Trophoblast cell (in vitro differentiated cells and primary cell): ENCODE results near the gene RNF25.

ENCODE experiments used
- DNase-seq, 2 donors: peaks; one replicate each; pipeline ENCODE4 v3.0.0-alpha.2; 2016
- H2AFZ ChIP-seq: 2 replicates; pipeline ENCODE4 v1.6.1; 2013; ENCODE audit warnings: low read length, moderate library complexity, mild to moderate bottlenecking; ENCODE audit not compliant: insufficient read depth, poor library complexity
- H2AK5ac ChIP-seq: 2 replicates; pipeline ENCODE4 v1.6.1; 2013; ENCODE audit warnings: mild to moderate bottlenecking, low read length
- H2BK120ac ChIP-seq: 2 replicates; pipeline ENCODE4 v1.6.1; 2013; ENCODE audit warnings: low read length, mild to moderate bottlenecking, moderate library complexity; ENCODE audit not compliant: insufficient read depth, poor library complexity
- H2BK12ac ChIP-seq: 2 replicates; pipeline ENCODE4 v1.6.1; 2013; ENCODE audit warnings: mild to moderate bottlenecking, low read length, moderate library complexity
- H2BK5ac ChIP-seq: 2 replicates; pipeline ENCODE4 v1.6.1; 2013; ENCODE audit warnings: low read length, low read depth, moderate library complexity, mild to moderate bottlenecking; ENCODE audit not compliant: poor library complexity
- H3K14ac ChIP-seq: 2 replicates; pipeline ENCODE4 v1.6.1; 2013; ENCODE audit warnings: mild to moderate bottlenecking, low read length
- H3K18ac ChIP-seq: 2 replicates; pipeline ENCODE4 v1.6.1; 2013; ENCODE audit warnings: mild to moderate bottlenecking, low read length
- H3K23ac ChIP-seq: 2 replicates; pipeline ENCODE4 v1.6.1; 2013; ENCODE audit warnings: low read length
- H3K27ac ChIP-seq: 2 replicates; pipeline ENCODE4 v1.5.1; 2013; ENCODE audit warnings: low read depth, mild to moderate bottlenecking, inconsistent platforms, low read length, moderate library complexity
- H3K27me3 ChIP-seq: 2 replicates; pipeline ENCODE4 v1.6.1; 2013; ENCODE audit warnings: inconsistent platforms, mild to moderate bottlenecking, low read length, moderate library complexity; ENCODE audit not compliant: insufficient read depth
- H3K36me3 ChIP-seq, 2 experiments: 1 replicate in 1 of 2; 2 replicates in 1 of 2; pipeline ENCODE4 v1.6.1; 2013; ENCODE audit warnings: low read length in 2 of 2, mild to moderate bottlenecking in 2 of 2, moderate library complexity in 1 of 2; ENCODE audit not compliant: insufficient read depth in 2 of 2, control insufficient read depth in 1 of 2
- H3K4ac ChIP-seq: 2 replicates; pipeline ENCODE4 v1.6.1; 2013; ENCODE audit warnings: low read depth, mild to moderate bottlenecking, low read length, moderate library complexity
- H3K4me1 ChIP-seq, 2 experiments: 1 replicate in 1 of 2; 2 replicates in 1 of 2; pipeline ENCODE4 v1.6.1; 2013; ENCODE audit warnings: low read length in 2 of 2, mild to moderate bottlenecking in 2 of 2, moderate library complexity in 1 of 2; ENCODE audit not compliant: insufficient read depth in 2 of 2, control insufficient read depth in 1 of 2
- H3K4me2 ChIP-seq: 2 replicates; pipeline ENCODE4 v1.6.1; 2013; ENCODE audit warnings: inconsistent platforms, mild to moderate bottlenecking, low read length, moderate library complexity
- H3K4me3 ChIP-seq: 2 replicates; pipeline ENCODE4 v1.5.1; 2013; ENCODE audit warnings: mild to moderate bottlenecking, low read depth, low read length, inconsistent platforms
- H3K79me1 ChIP-seq: one replicate; pipeline ENCODE4 v1.6.1; 2013; ENCODE audit warnings: low read length
- H3K79me2 ChIP-seq: 2 replicates; pipeline ENCODE4 v1.6.1; 2013; ENCODE audit warnings: low read length, mild to moderate bottlenecking; ENCODE audit not compliant: control insufficient read depth, insufficient read depth, poor library complexity
- H3K9ac ChIP-seq: 2 replicates; pipeline ENCODE4 v1.6.1; 2013; ENCODE audit warnings: mild to moderate bottlenecking, low read length
- H3K9me3 ChIP-seq: 2 replicates; pipeline ENCODE4 v1.6.1; 2013; ENCODE audit warnings: low read depth, mild to moderate bottlenecking, control low read depth, inconsistent platforms, low read length; ENCODE audit not compliant: insufficient read depth
- H4K12ac ChIP-seq: 2 replicates; pipeline ENCODE4 v1.6.1; 2013; ENCODE audit warnings: low read depth, mild to moderate bottlenecking, low read length, moderate library complexity
- H4K8ac ChIP-seq: 2 replicates; pipeline ENCODE4 v1.6.1; 2013; ENCODE audit warnings: low read depth, mild to moderate bottlenecking, low read length, moderate library complexity
- H4K91ac ChIP-seq: one replicate; pipeline ENCODE4 v1.6.1; 2013; ENCODE audit warnings: low read depth, mild to moderate bottlenecking, low read length, moderate library complexity
- WGBS: extraction: QIAGEN DNeasy Blood & Tissue Kit; methylation state at CpG from one replicate; pipeline ENCODE4 v1.1.7; 2013; ENCODE audit warnings: missing lambda C conversion rate; ENCODE audit not compliant: insufficient read length, insufficient coverage; ENCODE audit errors: extremely low coverage; 5-methylcytosine and 5-hydroxymethylcytosine counted together

The RNF25 gene

DNA sequence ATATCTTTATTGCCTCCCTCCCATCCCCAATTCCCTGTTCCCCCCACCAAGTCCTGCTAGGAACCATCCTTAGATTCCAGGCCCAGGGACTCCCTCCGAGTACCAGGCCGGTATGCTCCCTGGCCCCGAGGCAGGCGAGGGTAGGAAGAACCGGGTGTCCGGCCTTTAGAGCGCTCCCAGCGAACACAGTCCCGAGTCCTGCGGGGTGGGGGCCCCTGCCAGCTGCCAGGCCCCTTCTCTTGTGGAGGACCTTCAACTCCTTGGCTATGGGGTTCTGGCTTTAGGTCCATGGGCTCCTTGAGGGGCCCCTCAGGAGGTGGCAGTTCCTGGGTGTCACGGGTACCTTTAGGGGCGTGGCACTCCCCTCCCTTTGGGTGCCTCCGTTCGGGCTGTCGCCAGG lies 7.9 kb downstream of the RNF25 start:
- no peak overlapping the region for H4K12ac ChIP-seq
- H2BK12ac ChIP-seq = no peak overlapping the region
- no peak overlapping the region for H2AK5ac ChIP-seq
- H3K4me3 ChIP-seq = no peak overlapping the region
- H3K79me1 ChIP-seq = peaks cover 5% of the 10 kb centered on the region
- H3K14ac ChIP-seq = no peak overlapping the region
- no peak overlapping the region for H2AFZ ChIP-seq
- H2BK5ac ChIP-seq = no peak overlapping the region
- H3K18ac ChIP-seq = no peak overlapping the region
- peaks cover 3% of the 10 kb centered on the region for H3K79me2 ChIP-seq
- no peak overlapping the region for H2BK120ac ChIP-seq
- H3K4me1 ChIP-seq = peaks cover 3 to 4% of the 10 kb centered on the region in 2 experiments
- WGBS = no CpG with 5 or more reads among the region's 15 CpGs
- no peak overlapping the region for H3K27ac ChIP-seq
- H3K36me3 ChIP-seq = peaks cover 51 to 61% of the 10 kb centered on the region in 2 experiments
- H3K27me3 ChIP-seq = no peaks in the 10 kb centered on the region
- H4K8ac ChIP-seq = no peak overlapping the region
- no peaks in the 10 kb centered on the region for H3K9me3 ChIP-seq
- H3K9ac ChIP-seq = no peak overlapping the region
- H3K4me2 ChIP-seq = no peak overlapping the region
- no peak for DNase-seq
- H4K91ac ChIP-seq = no peak overlapping the region
- no peak overlapping the region for H3K4ac ChIP-seq
- no peak overlapping the region for H3K23ac ChIP-seq

DNA sequence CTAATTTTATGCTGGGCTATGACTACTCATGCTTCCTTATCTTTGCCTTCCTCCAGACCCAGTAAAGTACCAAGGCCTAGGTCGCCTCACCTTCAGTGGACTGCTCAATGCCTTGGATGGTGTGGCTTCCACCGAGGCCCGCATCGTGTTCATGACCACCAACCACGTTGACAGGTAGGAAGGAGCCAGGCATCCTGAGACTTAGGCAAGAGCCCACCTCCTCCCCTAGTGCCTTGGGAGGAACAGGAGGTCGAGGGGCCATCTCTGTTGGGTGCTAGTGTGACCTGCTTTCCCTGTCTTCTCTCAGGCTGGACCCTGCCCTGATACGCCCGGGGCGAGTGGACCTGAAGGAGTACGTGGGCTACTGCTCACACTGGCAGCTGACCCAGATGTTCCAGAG lies 9.0 kb downstream of the RNF25 start:
- Histone ChIP-seq H3K4ac (no peak overlapping the region), H3K27ac (no peak overlapping the region), H3K23ac (no peak overlapping the region), H3K4me3 (no peak overlapping the region), H3K79me2 (peaks cover 4% of the 10 kb centered on the region), H2AK5ac (no peak overlapping the region), H3K36me3 (peaks cover 48 to 57% of the 10 kb centered on the region in 2 experiments), H3K9me3 (no peaks in the 10 kb centered on the region), H4K12ac (no peak overlapping the region), H2AFZ (no peak overlapping the region), H3K14ac (no peak overlapping the region), H2BK120ac (no peak overlapping the region), H3K27me3 (no peaks in the 10 kb centered on the region), H3K9ac (no peak overlapping the region), H3K79me1 (peaks cover 6% of the 10 kb centered on the region), H2BK12ac (no peak overlapping the region), H3K4me2 (no peak overlapping the region), H4K8ac (no peak overlapping the region), H3K4me1 (peaks cover 3 to 4% of the 10 kb centered on the region in 2 experiments), H2BK5ac (no peak overlapping the region), H4K91ac (no peak overlapping the region), H3K18ac (no peak overlapping the region)
- no CpG with 5 or more reads among the region's 10 CpGs for WGBS
- no peak for DNase-seq

DNA sequence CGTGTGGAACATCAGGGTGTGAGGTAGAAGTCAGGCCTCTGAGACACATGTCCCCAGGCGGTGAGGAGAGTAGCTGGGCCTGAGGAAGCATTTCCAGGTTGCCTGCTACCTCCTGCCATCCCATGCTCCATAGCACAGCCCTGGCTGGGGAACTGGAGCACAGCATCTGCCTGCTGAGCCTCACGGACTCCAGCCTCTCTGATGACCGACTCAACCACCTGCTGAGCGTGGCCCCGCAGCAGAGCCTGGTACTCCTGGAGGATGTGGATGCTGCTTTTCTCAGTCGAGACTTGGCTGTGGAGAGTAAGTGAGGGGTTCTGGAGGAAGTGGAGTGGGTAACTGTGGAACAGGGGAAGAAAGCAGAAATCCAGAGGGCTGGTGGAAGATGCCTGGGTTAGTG lies 9.4 kb downstream of the RNF25 start:
- no peak overlapping the region for H3K4me2 ChIP-seq
- H2BK120ac ChIP-seq = no peak overlapping the region
- no peak overlapping the region for H3K27ac ChIP-seq
- H2BK12ac ChIP-seq = no peak overlapping the region
- H3K79me2 ChIP-seq = peaks cover 4% of the 10 kb centered on the region
- H3K9ac ChIP-seq = no peak overlapping the region
- no peaks in the 10 kb centered on the region for H3K27me3 ChIP-seq
- H4K91ac ChIP-seq = no peak overlapping the region
- H3K23ac ChIP-seq = no peak overlapping the region
- H3K4me1 ChIP-seq = peaks cover 3 to 4% of the 10 kb centered on the region in 2 experiments
- no peak overlapping the region for H3K14ac ChIP-seq
- H3K4me3 ChIP-seq = no peak overlapping the region
- WGBS = no CpG with 5 or more reads among the region's 7 CpGs
- H4K8ac ChIP-seq = no peak overlapping the region
- no peak overlapping the region for H2BK5ac ChIP-seq
- no peak overlapping the region for H3K4ac ChIP-seq
- H4K12ac ChIP-seq = no peak overlapping the region
- no peak overlapping the region for H2AFZ ChIP-seq
- no peak for DNase-seq
- H3K36me3 ChIP-seq = peaks cover 45 to 56% of the 10 kb centered on the region in 2 experiments
- no peak overlapping the region for H3K18ac ChIP-seq
- no peaks in the 10 kb centered on the region for H3K9me3 ChIP-seq
- H2AK5ac ChIP-seq = no peak overlapping the region
- peaks cover 6% of the 10 kb centered on the region for H3K79me1 ChIP-seq

DNA sequence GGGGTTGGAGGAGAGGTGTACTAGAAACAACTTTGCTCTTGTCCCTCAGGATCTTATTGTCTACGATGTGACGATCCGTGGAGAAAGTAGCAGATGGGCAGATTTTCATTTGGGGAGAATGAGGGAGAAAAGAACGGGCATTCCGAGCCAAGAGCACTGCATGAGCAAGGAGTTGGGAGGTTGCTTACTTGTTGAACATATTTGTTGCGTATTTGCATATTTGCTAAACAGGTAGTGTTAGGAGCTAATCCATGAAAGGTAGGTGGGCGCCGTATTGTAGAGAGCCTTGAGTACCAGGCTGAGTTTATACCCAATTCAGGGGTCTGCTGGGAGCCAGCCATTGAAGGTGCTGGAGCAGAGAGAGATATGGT lies 11.8 kb downstream of the RNF25 start:
- no peak overlapping the region for H4K12ac ChIP-seq
- peak overlapping the region; percentile 20 for H2AFZ ChIP-seq
- peaks cover 6% of the 10 kb centered on the region for H3K79me1 ChIP-seq
- H3K4ac ChIP-seq = no peak overlapping the region
- peak overlapping the region; percentile 78 for H3K4me2 ChIP-seq
- no peak overlapping the region for H2BK120ac ChIP-seq
- peak overlapping the region; percentile 14 for H4K8ac ChIP-seq
- H4K91ac ChIP-seq = no peak overlapping the region
- H2AK5ac ChIP-seq = no peak overlapping the region
- H3K4me3 ChIP-seq = peak overlapping the region; percentile 92
- no CpG with 5 or more reads among the region's 8 CpGs for WGBS
- peaks cover 43 to 54% of the 10 kb centered on the region in 2 experiments for H3K36me3 ChIP-seq
- peaks cover 3 to 4% of the 10 kb centered on the region in 2 experiments for H3K4me1 ChIP-seq
- H3K27me3 ChIP-seq = no peaks in the 10 kb centered on the region
- peak overlapping the region; percentile 76 for H3K9ac ChIP-seq
- H3K18ac ChIP-seq = peak overlapping the region; percentile 4
- H2BK12ac ChIP-seq = no peak overlapping the region
- no peak overlapping the region for H3K27ac ChIP-seq
- no peak overlapping the region for H3K23ac ChIP-seq
- H3K9me3 ChIP-seq = no peaks in the 10 kb centered on the region
- H3K79me2 ChIP-seq = peaks cover 4% of the 10 kb centered on the region
- DNase-seq = no peak
- H3K14ac ChIP-seq = peak overlapping the region; percentile 0
- no peak overlapping the region for H2BK5ac ChIP-seq
